ENCODE data around the gene CDKN2C. TPM values are rescaled to one million over a fixed set of nuclear protein-coding genes. Genes with fewer than 3 reads are reported as not detected.

The CDKN2C gene
- total and polyA plus RNA-seq, 2 experiments from 2014 or later = not detected

GRCh38 chr1:50983219-50983802 is 13.3 kb downstream of the CDKN2C start (continued):
- no peak for TF ChIP-seq ZNF462 (CRISPR knock-in tag; IDR thresholded peaks at IDR 0.05)
- TF ChIP-seq POLR2AphosphoS5 (IDR thresholded peaks at IDR 0.05; ENCODE audit: low read depth) = no peak
- no peak for TF ChIP-seq EZH2 (IDR thresholded peaks at IDR 0.05; ENCODE audit: low read depth, unreplicated experiment)
- no peak for TF ChIP-seq NANOG (IDR thresholded peaks at IDR 0.05; ENCODE audit: borderline replicate concordance)
- no peak for TF ChIP-seq CTCF (conservative IDR thresholded peaks at IDR 0.05; ENCODE audit: low read depth in 2 of 2)
- TF ChIP-seq ZNF331 (CRISPR knock-in tag; IDR thresholded peaks at IDR 0.05; ENCODE audit: low read depth) = no peak
- no peak for TF ChIP-seq JUNB (IDR thresholded peaks at IDR 0.05; ENCODE audit: unreplicated experiment)
- no peak for TF ChIP-seq STAT1 (IDR thresholded peaks at IDR 0.05; ENCODE audit: unreplicated experiment)
- TF ChIP-seq CREB1 (CRISPR knock-in tag; IDR thresholded peaks at IDR 0.05; ENCODE audit: low read depth) = no peak
